ENCODE data around the gene GRAP.

Gene GRAP

GRCh38 chr17:19002805-19003542, 43.8 kb downstream of the GRAP start:
- no peak for DNase-seq (ENCODE audit: low read depth in 2 of 2)

GRCh38 chr17:19001907-19002590, 44.7 kb downstream of the GRAP start:
- no peak for DNase-seq (ENCODE audit: low read depth in 2 of 2)

- DNase-seq (ENCODE audit: low read depth in 2 of 2), result no peak
Measured at GRCh38 chr17:19000531-19001325, 46.0 kb downstream of the GRAP start.

GRCh38 chr17:18999911-19000310, 46.8 kb downstream of the GRAP start:
- DNase-seq (ENCODE audit: low read depth in 2 of 2), result no peak

- no peak for DNase-seq (ENCODE audit: low read depth in 2 of 2)
Measured at GRCh38 chr17:18999394-18999793, 47.4 kb downstream of the GRAP start.

- DNase-seq (ENCODE audit: low read depth in 2 of 2), result no peak
Measured at GRCh38 chr17:18997650-18998196, 49.0 kb downstream of the GRAP start.

GRCh38 chr17:18996458-18996857, 50.3 kb downstream of the GRAP start:
- no peak for DNase-seq (ENCODE audit: low read depth in 2 of 2)

GRCh38 chr17:18995220-18995619, 51.5 kb downstream of the GRAP start:
- no peak for DNase-seq (ENCODE audit: low read depth in 2 of 2)

- no peak for DNase-seq (ENCODE audit: low read depth in 2 of 2)
Measured at GRCh38 chr17:18994631-18995030, 52.1 kb downstream of the GRAP start.

GRCh38 chr17:18993905-18994526, 52.7 kb downstream of the GRAP start:
- no peak for DNase-seq (ENCODE audit: low read depth in 2 of 2)

GRCh38 chr17:18992454-18993130, 54.2 kb downstream of the GRAP start:
- no peak for DNase-seq (ENCODE audit: low read depth in 2 of 2)

- DNase-seq (ENCODE audit: low read depth in 2 of 2), result no peak
Measured at GRCh38 chr17:18991531-18992315, 55.0 kb downstream of the GRAP start.

- DNase-seq (ENCODE audit: low read depth in 2 of 2), result no peak
Measured at GRCh38 chr17:18990331-18990730, 56.4 kb downstream of the GRAP start.

- no peak for DNase-seq (ENCODE audit: low read depth in 2 of 2)
Measured at GRCh38 chr17:18988546-18989173, 58.1 kb downstream of the GRAP start.

GRCh38 chr17:18987862-18988545, 58.8 kb downstream of the GRAP start:
- no peak for DNase-seq (ENCODE audit: low read depth in 2 of 2)

- no peak for DNase-seq (ENCODE audit: low read depth in 2 of 2)
Measured at GRCh38 chr17:18987230-18987610, 59.5 kb downstream of the GRAP start.

GRCh38 chr17:18986541-18987229, 60.1 kb downstream of the GRAP start:
- DNase-seq (ENCODE audit: low read depth in 2 of 2), result peak in 1 of 2 donors; percentile 13

- no peak for DNase-seq (ENCODE audit: low read depth in 2 of 2)
Measured at GRCh38 chr17:18985475-18985874, 61.3 kb downstream of the GRAP start.

Measured in stimulated activated CD8-positive, alpha-beta memory T cell treated with anti-CD3 and anti-CD28 coated beads, Interleukin-2, amount 100 ng/mL, for 48 hours (primary cell).